ENCODE measurements around the gene DNAJC27.
A peak's percentile ranks its signal among the peaks of the same experiment; 100 is the strongest.
"Not testable (repeated sequence)": the region's sequence is repeated elsewhere in the genome, so short reads cannot be mapped to it uniquely, and the experiment has no call there.

DNAJC27 gene

DNA sequence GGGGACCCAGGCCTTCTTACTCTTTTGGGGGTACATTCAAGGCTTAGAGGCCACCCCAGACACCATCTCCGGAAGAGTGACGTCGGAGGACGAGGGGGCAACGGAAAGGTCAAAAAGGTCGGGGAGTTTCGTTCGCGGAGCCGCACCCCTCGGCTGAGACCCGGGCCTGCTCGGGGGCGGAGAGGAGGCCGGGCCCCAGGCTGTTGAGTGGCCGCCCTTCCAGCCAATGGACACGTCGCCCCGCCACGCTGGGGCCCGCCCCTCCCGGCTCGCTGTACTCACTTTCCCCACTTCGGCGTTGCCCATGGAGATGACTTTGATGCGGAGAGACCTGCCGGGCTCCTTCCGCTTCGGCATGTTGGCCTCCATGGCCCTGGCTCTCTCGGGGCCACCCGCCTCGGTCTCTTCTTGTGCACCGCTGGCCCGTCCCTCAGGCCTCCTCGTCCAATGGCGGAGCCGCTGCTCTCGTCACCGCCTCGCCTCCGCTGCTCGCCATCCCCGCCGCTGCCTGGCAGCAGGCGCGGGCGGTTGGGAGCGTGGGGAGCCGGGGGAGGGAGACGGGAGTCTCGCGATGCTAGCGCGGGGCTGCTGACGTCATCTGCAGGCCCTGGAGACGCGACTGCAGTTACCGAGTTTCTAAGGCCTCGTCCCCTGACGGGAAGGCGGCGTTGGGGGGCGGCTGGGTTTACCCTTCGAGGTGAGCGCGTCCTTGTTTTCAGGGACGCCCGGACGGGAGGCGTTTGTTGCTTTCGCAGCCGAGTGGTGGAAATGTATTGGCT, at the start of gene DNAJC27:
Gene DNAJC27, minus strand, starts transcription at position 420 of the 779 bp plus-strand sequence. Its CDS starts 51 bp downstream, at position 369.
- Mint-ChIP-seq H3K4me3 (peak within 1 kb of the TSS; percentile 96), H3K36me3 (ENCODE audit: low read depth) (peaks cover 5% of the 10 kb centered on the region), H3K27me3 (ENCODE audit: low read depth) (no peaks in the 10 kb centered on the region), H3K4me1 (ENCODE audit: low read depth) (peaks cover 17% of the 10 kb centered on the region), H3K27ac (peak within 1 kb of the TSS; percentile 100), H3K9me3 (no peaks in the 10 kb centered on the region)

DNA sequence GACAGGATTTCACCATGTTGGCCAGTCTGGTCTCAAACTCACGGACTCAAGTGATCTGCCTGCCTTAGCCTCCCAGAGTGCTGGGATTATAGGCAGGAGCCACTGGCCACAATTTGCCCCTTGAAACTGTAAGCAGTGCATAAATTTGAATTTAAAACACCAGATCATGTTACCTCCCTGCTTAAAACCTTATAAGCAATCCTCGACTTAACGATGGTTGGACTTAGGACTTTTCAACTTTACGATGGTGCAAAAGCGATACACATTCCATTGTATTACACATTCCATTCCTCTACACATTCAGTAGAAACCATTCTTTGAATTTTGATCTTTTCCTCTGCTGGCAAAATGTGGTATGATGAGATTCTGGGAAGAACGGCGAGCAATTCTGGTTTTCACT, 46.9 kb upstream of the DNAJC27 start:
- Mint-ChIP-seq H3K36me3 (ENCODE audit: low read depth) (no peaks in the 10 kb centered on the region), H3K4me3 (no peak overlapping the region), H3K27me3 (ENCODE audit: low read depth) (peaks cover 3% of the 10 kb centered on the region), H3K9me3 (no peaks in the 10 kb centered on the region), H3K4me1 (ENCODE audit: low read depth) (no peaks in the 10 kb centered on the region), H3K27ac (no peak overlapping the region)

DNA sequence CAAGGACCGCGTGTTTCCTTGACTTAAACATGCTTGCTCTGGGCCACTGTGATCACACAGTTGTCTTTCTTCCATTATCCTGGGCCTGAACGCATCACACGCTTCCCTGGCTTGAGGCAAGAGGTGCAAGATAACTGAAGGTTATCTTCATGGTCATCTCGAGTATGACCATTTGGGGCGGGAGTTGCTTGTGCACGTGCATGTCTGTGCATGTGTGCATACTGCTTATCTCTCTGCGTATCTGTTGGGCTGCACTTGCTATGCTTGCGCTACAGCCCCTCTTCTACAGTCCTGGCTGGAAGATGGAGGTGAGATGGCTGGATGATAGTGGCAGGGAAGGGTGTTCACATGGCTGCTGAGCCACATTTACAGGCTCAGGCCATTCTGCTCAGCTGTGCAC, 42.9 kb upstream of the DNAJC27 start:
- no peaks in the 10 kb centered on the region for H3K9me3 Mint-ChIP-seq
- H3K36me3 Mint-ChIP-seq (ENCODE audit: low read depth) = no peaks in the 10 kb centered on the region
- H3K27me3 Mint-ChIP-seq (ENCODE audit: low read depth) = no peaks in the 10 kb centered on the region
- H3K27ac Mint-ChIP-seq = no peak overlapping the region
- no peak overlapping the region for H3K4me3 Mint-ChIP-seq
- no peaks in the 10 kb centered on the region for H3K4me1 Mint-ChIP-seq (ENCODE audit: low read depth)

DNA sequence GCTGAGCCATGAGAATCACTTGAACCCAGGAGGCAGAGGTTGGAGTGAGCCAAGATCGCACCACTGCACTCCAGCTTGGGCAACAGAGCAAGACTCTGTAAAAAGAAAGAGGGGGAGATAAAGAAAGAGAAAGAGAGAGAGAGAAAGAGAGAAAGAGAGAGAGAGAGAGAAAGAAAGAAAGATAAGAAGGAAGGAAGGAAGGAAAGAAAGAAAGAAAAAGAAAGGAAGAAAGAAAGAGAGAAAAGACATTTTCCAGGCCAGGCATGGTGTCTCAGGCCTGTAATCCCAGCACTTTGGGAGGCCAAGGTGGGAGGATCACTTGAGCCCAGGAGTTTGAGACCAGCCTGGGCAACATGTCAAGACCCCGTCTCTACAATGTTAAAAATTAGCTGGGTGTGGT, 39.6 kb upstream of the DNAJC27 start:
- not testable (repeated sequence) for H3K36me3 Mint-ChIP-seq (ENCODE audit: low read depth); H3K4me3 Mint-ChIP-seq; H3K27me3 Mint-ChIP-seq (ENCODE audit: low read depth); H3K4me1 Mint-ChIP-seq (ENCODE audit: low read depth); H3K9me3 Mint-ChIP-seq
- H3K27ac Mint-ChIP-seq = peak overlapping the region; percentile 29

DNA sequence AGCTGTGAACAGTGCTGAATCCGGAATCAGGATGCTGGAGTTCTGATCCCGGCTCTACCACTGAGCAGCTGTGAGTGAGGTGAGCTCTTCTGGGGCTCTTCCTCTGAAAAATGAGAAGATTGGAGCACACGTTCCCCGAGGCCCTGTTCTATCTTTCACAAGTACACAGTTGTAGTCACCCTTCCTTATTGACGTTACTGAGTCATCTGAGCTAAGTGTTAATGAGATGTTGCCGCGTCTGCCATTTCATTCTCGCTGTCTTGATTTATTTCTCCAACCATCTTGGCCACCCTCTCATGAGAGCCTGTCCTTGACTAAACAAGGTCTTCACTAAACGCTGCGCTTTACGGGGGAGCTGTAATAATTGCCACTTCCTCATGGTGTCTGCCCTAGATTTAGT, 38.2 kb upstream of the DNAJC27 start:
- H3K4me3 Mint-ChIP-seq = no peak overlapping the region

GRCh38 chr2:25002066-25002465, 30.3 kb upstream of the DNAJC27 start:
- no peak overlapping the region for H3K27ac Mint-ChIP-seq
- no peak overlapping the region for H3K4me3 Mint-ChIP-seq
- H3K27me3 Mint-ChIP-seq (ENCODE audit: low read depth) = peaks cover 4% of the 10 kb centered on the region
- H3K4me1 Mint-ChIP-seq (ENCODE audit: low read depth) = no peaks in the 10 kb centered on the region
- no peaks in the 10 kb centered on the region for H3K9me3 Mint-ChIP-seq
- no peaks in the 10 kb centered on the region for H3K36me3 Mint-ChIP-seq (ENCODE audit: low read depth)

More for the DNA sequence above, 38.2 kb upstream of the DNAJC27 start:
- Mint-ChIP-seq H3K36me3 (ENCODE audit: low read depth) (no peaks in the 10 kb centered on the region), H3K27me3 (ENCODE audit: low read depth) (no peaks in the 10 kb centered on the region), H3K27ac (no peak overlapping the region), H3K9me3 (no peaks in the 10 kb centered on the region), H3K4me1 (ENCODE audit: low read depth) (no peaks in the 10 kb centered on the region)

DNA sequence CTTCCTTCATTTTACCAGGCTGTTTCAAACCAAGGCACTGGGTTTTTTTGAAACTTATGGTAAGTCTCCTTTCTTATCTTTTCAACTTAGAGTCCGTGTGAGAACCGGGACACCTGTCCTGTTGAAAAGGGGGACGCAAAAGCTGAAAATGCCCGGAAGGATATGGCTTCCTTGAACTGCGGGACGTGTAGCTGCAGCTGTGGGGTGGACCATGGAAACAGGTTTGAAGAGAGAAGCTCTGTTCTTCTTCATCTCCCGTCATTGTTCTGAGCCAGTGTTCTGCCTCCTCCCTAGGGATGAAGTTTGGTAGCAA, 29.5 kb upstream of the DNAJC27 start:
- Mint-ChIP-seq H3K4me1 (ENCODE audit: low read depth) (no peaks in the 10 kb centered on the region), H3K9me3 (no peaks in the 10 kb centered on the region), H3K27ac (no peak overlapping the region), H3K27me3 (ENCODE audit: low read depth) (peaks cover 4% of the 10 kb centered on the region), H3K4me3 (no peak overlapping the region), H3K36me3 (ENCODE audit: low read depth) (no peaks in the 10 kb centered on the region)

DNA sequence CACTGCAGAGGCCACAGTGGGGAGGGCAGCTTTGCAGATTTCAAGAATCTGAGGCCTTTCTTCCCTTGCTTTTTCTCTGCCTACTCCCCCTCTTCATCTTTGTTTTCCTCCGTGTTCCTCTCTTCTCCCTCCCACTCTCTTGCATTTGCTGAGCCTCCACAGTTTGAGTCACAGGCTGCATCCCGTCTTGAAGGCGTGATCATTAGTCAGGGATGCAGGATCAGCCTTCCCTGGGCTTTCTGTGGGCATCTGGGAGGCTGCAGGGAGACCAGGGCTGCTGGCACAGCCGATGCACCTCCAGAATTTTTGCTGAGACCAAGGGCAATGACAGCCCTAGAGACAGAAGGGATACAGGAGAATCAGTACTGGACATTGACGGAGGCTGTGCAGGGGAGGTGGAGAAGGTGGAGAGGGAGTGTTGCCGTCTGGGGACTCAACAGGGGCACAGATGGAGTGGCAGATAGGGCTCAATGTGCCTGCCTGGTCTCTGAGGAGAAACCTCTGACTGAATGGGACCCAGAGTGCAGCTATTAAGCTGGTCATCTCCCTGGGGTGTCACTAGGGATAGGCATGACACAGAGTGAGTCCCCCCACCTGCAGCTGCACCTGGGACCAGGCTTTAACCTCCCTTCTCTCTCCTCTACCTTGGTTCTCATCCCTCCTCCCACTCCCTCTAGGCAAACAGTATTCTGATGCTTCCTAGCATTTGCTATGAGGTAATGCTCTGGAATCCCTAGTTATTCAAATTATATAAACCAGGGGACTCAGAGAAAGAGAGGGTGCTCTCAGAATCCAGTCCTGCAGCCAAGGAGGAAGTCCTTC, 29.0 kb upstream of the DNAJC27 start:
- no peak overlapping the region for H3K4me3 Mint-ChIP-seq
- no peaks in the 10 kb centered on the region for H3K9me3 Mint-ChIP-seq
- H3K27me3 Mint-ChIP-seq (ENCODE audit: low read depth) = peaks cover 4% of the 10 kb centered on the region
- no peaks in the 10 kb centered on the region for H3K4me1 Mint-ChIP-seq (ENCODE audit: low read depth)
- H3K27ac Mint-ChIP-seq = no peak overlapping the region
- no peaks in the 10 kb centered on the region for H3K36me3 Mint-ChIP-seq (ENCODE audit: low read depth)

- Mint-ChIP-seq H3K4me1 (ENCODE audit: low read depth) (no peaks in the 10 kb centered on the region), H3K36me3 (ENCODE audit: low read depth) (no peaks in the 10 kb centered on the region), H3K4me3 (no peak overlapping the region), H3K27me3 (ENCODE audit: low read depth) (peaks cover 4% of the 10 kb centered on the region), H3K9me3 (no peaks in the 10 kb centered on the region), H3K27ac (no peak overlapping the region)
These were observed 28.3 kb upstream of the DNAJC27 start for GRCh38 chr2:25000036-25000435.

- not testable (repeated sequence) for H3K36me3 Mint-ChIP-seq (ENCODE audit: low read depth); H3K9me3 Mint-ChIP-seq; H3K27me3 Mint-ChIP-seq (ENCODE audit: low read depth); H3K4me3 Mint-ChIP-seq; H3K27ac Mint-ChIP-seq; H3K4me1 Mint-ChIP-seq (ENCODE audit: low read depth)
These were observed 27.3 kb upstream of the DNAJC27 start for GRCh38 chr2:24999097-24999496.

GRCh38 chr2:24994146-24994724, 22.5 kb upstream of the DNAJC27 start:
- Mint-ChIP-seq H3K27me3 (ENCODE audit: low read depth) (peaks cover 21% of the 10 kb centered on the region), H3K36me3 (ENCODE audit: low read depth) (no peaks in the 10 kb centered on the region), H3K27ac (no peak overlapping the region), H3K4me3 (no peak overlapping the region), H3K9me3 (no peaks in the 10 kb centered on the region), H3K4me1 (ENCODE audit: low read depth) (no peaks in the 10 kb centered on the region)

- H3K4me1 Mint-ChIP-seq (ENCODE audit: low read depth) = no peaks in the 10 kb centered on the region
These were observed 21.8 kb upstream of the DNAJC27 start for GRCh38 chr2:24993406-24994145.

GRCh38 chr2:24986372-24986771, 14.6 kb upstream of the DNAJC27 start:
- Mint-ChIP-seq H3K36me3 (ENCODE audit: low read depth) (no peaks in the 10 kb centered on the region), H3K27ac (no peak overlapping the region), H3K4me3 (no peak overlapping the region), H3K9me3 (no peaks in the 10 kb centered on the region), H3K4me1 (ENCODE audit: low read depth) (no peaks in the 10 kb centered on the region), H3K27me3 (ENCODE audit: low read depth) (peaks cover 19% of the 10 kb centered on the region)

More at GRCh38 chr2:24993406-24994145, 21.8 kb upstream of the DNAJC27 start:
- Mint-ChIP-seq H3K4me3 (no peak overlapping the region), H3K36me3 (ENCODE audit: low read depth) (no peaks in the 10 kb centered on the region), H3K9me3 (no peaks in the 10 kb centered on the region), H3K27ac (no peak overlapping the region), H3K27me3 (ENCODE audit: low read depth) (peaks cover 21% of the 10 kb centered on the region)

DNA sequence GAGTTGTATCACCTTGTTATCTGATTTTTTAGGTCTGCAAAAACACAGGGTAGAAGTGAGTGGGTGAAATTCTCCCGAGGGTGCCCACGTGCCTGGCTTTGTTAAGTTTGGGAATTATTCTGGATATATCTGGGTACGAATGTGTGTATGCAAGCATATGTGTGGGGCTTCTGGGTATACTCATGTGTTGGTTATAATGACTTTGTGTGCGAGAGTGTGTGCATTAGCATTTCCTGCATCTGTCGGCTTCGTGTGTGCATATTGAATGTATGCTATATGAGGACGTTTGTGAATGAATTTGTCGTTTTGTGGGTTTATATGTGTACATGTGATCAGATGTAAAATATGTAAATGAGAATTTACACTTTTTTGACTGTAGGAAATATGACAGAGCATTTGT, 13.8 kb upstream of the DNAJC27 start:
- H3K4me3 Mint-ChIP-seq = no peak overlapping the region
- no peaks in the 10 kb centered on the region for H3K4me1 Mint-ChIP-seq (ENCODE audit: low read depth)
- H3K27ac Mint-ChIP-seq = no peak overlapping the region
- H3K27me3 Mint-ChIP-seq (ENCODE audit: low read depth) = peaks cover 17% of the 10 kb centered on the region
- no peaks in the 10 kb centered on the region for H3K36me3 Mint-ChIP-seq (ENCODE audit: low read depth)
- H3K9me3 Mint-ChIP-seq = no peaks in the 10 kb centered on the region
